Stimulated activated CD4-positive, alpha-beta T cell treated with anti-CD3 and anti-CD28 coated beads, Interleukin-15, amount 100 ng/mL, for 48 hours (primary cell): ENCODE results near the gene ANXA4.
"Not testable (repeated sequence)": the region's sequence is repeated elsewhere in the genome, so short reads cannot be mapped to it uniquely, and the experiment has no call there.

Experiments used
- DNase-seq, 2 donors: peaks; one replicate each; pipeline ENCODE4 v3.0.0-alpha.2; 2020; ENCODE audit warnings: low read depth in 2 of 2

ANXA4 gene

GRCh38 chr2:69720404-69720803, 21.5 kb upstream of the ANXA4 start:
- no peak for DNase-seq

DNA sequence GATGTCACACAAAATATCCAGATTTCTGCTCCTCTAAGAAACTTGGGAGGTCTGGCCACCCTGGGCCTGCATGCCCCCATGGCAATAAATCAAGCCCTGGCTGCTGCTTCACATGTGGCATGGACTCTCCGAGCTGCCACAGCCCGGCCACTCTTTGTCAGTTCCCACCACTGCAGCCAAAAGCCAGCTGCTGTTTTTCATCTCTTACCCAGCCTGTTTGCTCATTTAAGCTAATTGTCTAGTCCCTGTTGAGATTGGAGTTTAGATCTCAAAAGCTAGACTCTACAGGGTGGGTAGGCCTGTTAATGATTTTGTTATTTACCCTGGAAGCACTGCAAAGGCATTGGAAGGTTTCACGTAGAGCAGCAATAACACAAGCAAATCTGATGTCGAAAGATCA, 20.9 kb upstream of the ANXA4 start:
- no peak for DNase-seq

DNA sequence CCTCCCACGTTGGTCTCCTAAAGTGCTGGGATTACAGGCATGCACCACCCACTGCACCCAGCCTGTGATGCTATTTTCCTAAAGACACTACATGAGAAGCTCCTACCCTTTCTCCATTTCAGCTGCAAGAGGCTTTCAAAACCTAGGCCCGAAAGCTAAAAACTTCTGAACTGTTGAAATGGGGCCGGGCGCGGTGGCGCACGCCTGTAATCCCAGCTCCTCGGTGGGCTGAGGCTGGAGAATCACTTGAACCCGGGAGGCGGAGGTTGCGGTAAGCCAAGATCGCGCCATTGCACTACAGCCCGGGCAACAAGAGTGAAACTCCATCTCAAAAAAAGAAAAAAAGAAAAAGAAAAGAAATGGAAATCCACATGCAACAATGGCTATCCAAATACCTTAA, 18.1 kb upstream of the ANXA4 start:
- no peak for DNase-seq

- DNase-seq, result peak; percentile 57 to 85
Observed at GRCh38 chr2:69724540-69725159, 17.3 kb upstream of the ANXA4 start.

DNA sequence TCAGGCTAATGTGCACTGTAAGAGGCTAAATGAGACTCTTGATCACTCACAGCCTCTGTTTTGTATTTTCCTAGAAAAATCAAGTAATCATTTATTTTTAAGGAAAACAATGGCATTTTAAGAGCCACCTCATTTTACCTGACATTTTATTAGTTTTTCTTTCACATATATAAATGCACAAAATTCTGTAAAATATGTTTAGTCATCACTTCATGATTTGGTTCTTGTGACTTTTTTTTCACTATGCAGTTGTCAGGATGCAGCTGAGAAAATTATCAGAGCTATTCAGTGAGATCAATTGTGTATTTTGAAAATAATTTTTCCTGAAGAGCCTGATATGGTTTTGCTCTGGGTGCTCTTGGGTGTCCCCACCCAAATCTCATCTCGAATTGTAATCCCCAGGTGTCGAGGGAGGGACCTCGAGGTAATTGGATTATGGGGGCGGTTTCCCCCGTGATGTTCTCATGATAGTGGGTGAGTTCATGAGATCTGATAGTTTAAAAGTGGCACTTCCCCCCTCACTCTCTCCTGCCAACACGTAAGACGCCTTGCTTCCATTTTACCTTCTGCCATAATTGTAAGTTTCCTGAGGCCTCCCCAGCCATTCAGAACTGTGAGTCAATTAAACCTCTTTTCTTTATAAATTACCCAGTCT, 16.1 kb upstream of the ANXA4 start:
- no peak for DNase-seq

GRCh38 chr2:69729266-69729665, 12.7 kb upstream of the ANXA4 start:
- no peak for DNase-seq

- DNase-seq, result no peak
Observed at GRCh38 chr2:69729781-69730180, 12.2 kb upstream of the ANXA4 start.

DNA sequence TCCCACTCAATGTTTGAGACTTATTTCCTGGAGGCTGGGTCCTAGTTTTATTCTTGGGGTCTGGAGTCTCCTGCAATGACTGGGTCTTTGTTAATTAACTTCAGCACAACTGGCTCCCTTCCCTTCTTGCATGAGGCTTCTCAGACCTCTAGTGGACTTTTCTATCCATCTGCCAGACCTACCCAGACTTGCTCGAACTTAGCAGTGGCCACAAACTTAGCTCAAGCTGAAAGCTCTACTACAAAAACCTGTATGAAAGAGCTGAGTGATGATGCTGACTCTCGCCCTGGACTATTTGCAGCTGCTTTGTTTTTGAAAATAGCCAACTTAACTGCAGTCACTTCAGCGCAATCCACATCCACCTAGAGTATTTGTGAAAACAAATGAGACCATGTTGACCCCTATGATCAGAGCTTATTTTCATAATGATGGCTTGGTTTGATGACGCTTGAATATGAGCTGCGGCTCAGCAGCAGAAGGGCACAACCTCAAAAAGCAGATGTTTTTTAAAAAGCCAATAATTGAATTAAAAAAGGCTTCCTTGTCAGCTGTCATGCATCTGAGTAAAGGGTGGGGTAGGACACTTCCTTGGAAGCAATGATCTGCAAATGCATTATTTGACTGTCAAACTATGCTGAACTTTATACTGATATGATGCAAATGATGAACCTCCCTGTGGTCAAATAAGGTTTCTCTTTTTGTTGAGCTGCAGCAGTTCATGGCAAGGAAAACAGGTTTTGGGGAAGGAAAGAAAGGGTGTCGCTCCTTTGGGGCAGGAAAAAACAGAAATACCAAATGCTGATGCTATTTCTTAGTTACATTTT, 10.6 kb upstream of the ANXA4 start:
- DNase-seq, result no peak

DNA sequence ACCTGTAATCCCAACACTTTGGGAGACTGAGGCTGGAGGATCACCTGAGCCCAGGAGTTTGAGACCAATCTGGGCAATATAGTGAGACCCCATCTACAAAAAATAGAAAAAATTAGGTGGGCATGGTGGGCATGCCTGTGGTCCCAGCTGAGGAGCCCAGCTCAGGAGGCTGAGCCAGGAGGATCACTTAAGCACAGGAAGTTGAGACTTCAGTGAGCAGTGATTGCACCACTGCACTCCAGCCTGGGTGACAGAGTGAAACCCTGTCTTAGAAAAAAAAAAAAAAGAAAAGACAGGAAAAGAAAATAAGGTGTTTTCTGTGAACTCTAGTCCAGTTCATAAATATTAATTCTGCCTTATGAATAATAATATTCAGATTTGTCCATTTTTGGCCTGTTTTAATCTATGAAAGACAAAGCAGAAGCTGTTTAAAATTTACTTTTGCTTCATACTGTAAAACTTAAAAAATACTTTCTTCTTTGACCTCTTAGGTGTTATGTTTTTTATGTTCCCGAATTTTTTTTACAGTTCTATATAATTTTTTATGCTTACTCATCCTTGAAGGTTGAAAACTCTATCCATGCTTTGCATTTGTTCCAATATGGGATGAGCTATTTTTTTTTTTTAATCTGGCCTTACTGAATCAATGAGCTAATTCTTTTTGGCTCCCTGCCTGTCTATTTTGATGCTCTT, 8.4 kb upstream of the ANXA4 start:
- no peak for DNase-seq

DNA sequence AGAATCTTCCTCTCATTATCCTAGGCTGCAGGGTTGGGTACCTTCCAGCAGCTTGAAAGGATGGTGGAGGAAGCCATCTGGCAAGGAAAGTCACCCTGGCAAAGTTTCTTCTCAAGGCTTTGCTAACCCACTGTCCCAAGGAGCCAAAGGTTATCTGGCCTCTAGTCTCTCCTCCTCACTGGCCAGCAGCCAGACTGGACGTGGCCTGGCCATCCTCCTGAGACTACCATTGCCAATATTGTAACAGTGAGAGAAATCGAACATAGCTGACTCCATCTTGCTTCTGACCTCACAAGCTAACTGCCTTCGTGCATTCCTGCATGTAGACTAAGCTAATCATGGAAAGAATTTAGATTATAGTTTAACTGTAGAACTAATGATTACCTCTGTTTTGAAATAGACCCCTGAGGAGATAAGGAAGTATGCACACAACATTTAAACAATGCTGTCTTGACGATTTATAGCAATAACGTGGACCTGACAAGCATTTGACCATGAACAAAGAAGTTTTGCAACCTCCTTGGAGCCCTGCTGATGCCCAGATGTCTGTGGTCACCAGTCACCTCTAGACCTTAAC, 7.8 kb upstream of the ANXA4 start:
- DNase-seq, result no peak

DNA sequence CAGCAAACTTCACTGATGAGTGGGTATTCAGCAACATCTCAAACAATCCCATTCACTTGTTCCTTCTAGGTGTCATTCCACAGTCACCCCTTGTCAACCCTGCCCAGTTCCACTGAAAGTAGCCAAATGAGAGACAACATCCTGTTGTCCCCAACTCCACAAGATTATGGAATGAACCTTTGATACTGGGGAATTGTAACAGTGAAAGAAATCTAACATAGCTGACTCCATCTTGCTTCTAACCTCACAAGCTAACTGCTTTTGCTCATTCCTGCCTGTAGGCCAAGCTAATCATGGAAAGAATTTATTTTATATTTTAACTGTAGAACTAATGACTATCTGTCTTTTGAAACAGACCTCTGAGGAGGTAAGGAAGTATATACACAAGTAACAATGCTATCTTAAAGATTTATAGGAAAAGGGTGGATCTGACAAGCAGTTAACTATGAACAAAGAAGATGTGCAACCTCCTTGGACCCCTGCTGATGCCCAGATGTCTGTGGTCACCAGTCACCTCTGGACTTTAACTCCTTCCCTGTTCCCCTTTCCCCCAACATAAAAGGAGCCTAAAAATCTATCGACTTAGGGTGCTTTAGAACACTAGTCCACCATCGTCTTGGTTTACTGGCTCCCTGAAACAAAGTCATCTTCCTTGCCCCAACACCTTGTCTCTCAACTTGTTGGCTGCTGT, 6.9 kb upstream of the ANXA4 start:
- DNase-seq, result no peak

DNA sequence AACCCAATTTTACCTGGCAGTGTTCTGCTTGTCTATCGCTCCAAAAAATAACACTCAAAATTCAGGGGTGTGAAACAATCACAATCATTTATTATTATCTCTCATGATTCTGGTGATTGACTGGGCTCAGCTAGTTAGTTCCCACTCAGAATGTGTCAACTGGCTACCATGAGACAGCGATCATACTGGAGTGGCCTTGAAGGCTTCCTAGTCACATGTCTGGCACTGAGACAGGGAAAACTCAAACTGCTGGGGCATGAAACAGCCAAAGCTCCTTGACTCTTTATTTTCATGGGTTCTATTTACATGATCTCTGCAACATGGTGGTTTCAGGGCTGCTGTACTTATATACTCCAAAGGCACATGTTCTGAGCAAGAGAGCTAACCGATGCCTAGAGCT, 6.2 kb upstream of the ANXA4 start:
- DNase-seq, result no peak

- not testable (repeated sequence) for DNase-seq
Observed at GRCh38 chr2:69738149-69738548, 3.8 kb upstream of the ANXA4 start.

- DNase-seq, result no peak
Observed at GRCh38 chr2:69740502-69740951, 1.4 kb upstream of the ANXA4 start.

DNA sequence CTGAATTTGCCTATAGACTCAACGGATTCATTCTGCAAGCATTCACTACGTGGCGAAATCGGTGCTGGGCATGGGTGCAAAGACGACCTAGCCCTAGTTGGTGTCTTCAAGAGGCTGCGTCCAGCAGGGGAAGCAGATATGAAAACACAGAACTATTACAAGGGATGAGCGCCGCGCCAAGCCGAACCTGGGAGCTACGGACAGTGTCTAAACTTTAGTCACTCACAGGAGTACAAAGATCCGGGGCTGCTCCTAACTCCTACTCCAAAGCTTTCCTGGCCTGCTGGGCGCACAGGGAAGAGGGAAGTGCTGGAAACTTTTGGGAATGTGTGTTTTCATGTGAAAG, 732 bp upstream of the ANXA4 start:
- DNase-seq, result peak; percentile 10 to 19

- DNase-seq, result no peak
Observed at GRCh38 chr2:69742322-69742952, 503 bp downstream of the ANXA4 start.

- DNase-seq, result no peak
Observed at GRCh38 chr2:69743847-69744264, 1.9 kb downstream of the ANXA4 start.

DNA sequence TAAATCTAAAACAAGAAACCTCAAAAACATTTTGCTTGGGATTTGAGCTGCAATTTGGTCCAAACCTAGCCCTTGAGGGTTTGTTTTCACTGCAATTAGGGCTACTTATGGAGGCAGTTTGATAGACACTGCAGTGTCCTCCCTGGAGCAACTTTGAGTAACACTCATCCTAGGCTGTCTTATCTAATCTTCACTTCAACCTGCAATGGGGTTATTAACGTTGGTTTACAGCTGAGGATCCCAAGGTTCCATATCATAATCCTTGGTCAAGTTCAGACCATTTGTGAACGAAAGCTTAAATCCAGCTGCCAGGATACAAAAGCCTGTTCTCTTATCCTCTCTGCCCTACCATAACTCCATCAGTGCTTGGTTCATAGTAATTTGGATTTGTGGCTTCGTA, 2.5 kb downstream of the ANXA4 start:
- no peak for DNase-seq

- no peak for DNase-seq
Observed at GRCh38 chr2:69745035-69745434, 3.1 kb downstream of the ANXA4 start.

DNA sequence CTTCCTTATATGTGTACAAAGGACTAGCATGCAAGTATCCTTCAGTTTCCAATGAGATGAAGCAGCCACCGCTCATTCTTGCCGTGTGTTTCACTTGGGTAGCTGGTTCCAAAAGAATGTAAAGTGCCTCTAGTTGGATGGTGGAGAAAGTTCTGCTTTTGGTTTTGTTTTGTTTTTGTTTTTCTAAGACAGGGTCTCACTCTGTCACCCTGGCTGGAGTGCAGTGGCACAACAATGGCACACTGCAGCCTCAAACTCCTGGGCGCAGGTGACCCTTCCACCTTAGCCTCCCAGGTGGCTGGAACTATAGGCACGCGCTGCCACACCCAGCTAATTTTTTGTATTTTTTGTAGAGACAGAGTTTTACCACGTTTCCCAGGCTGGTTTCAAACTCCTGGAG, 8.3 kb downstream of the ANXA4 start:
- no peak for DNase-seq
